ENCODE results near the gene STK32C. TPM values are rescaled to one million over a fixed set of nuclear protein-coding genes. Genes with fewer than 3 reads are reported as not detected.
A peak's percentile ranks its signal among the peaks of the same experiment; 100 is the strongest.

The STK32C gene
- total and polyA plus RNA-seq, 8 donors, result 3.3 to 13.2 (median 5.2) TPM

DNA sequence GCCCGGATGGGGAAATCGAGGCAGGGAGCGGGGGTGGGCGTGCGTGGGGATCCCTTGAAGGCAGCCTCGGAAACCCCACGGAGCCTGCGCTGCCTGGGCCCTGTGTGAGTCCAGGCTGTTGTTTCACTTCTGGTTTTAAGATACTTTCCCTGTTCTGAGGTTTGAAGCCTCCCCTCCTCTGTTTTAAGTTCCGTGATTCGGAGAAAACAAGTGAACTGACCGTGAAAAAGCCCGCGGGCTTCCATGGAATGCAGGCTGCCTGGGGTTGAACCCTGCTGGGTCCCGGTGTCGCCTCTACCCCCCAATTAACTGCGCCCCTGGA lies 24.6 kb upstream of the STK32C start:
- peak overlapping the region; percentile 63 to 90 (median 75) for H3K4me3 ChIP-seq

DNA sequence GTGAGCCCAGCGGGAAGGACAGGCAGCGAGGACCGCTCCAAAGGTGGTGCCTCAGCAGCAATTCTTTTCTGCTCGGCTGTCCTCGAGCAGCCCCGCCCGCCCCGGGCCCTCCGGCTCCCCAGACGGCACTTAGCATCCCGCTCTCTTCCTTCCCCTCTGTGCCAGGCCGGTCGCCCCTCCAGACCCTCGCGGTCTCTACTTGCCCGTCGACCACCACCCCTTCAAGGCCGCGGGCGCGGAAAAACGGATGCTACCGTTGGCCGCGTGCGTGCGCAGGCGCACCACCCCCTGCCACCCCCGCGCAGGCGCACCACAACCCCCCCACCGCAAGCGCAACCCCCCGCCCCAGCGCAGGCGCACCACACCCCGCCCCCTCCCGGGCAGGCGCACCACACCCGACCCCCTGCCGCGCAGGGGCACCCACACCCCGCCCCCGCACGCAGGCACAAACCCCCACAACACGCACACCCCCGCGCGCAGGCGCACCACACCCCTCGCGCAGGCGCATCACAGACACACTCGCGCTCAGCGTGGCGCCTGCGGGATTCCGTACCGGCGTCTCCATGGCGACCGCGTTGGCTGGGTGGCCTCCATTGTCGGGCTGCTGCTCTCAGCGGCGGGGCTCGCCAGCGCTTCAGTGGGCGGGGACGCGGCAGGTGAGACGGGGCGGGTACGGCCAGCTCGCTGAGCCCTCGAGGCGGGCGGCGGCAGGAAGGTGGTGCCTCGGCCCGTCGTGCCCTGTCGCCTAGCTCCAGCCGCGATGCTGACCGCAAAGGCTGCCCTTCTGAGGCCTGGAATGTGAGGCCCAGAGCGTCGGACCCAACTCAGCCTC lies 24.1 kb upstream of the STK32C start, which contains the start of gene LRRC27:
TSS of gene LRRC27 (plus strand) at position 593 of the 832 bp plus-strand sequence. CDS start 1,332 bp downstream, outside the sequence.
- Histone ChIP-seq H3K4me1 (peaks cover 0 to 9% (median 0%) of the 10 kb centered on the region in 3 donors), H3K27me3 (no peaks in the 10 kb centered on the region), H3K9me3 (no peaks in the 10 kb centered on the region), H3K27ac (peak within 1 kb of the TSS; percentile 23 to 72 (median 58)), H3K4me3 (peak within 1 kb of the TSS; percentile 63 to 90 (median 75)), H3K36me3 (no peaks in the 10 kb centered on the region)
- peak; percentile 98 to 100 (median 100) for DNase-seq
- intact Hi-C loops (cut with DNase I), result no loop called here
- peak; percentile 92 to 97 (median 96) for ATAC-seq
- TF ChIP-seq, protein P1, sequence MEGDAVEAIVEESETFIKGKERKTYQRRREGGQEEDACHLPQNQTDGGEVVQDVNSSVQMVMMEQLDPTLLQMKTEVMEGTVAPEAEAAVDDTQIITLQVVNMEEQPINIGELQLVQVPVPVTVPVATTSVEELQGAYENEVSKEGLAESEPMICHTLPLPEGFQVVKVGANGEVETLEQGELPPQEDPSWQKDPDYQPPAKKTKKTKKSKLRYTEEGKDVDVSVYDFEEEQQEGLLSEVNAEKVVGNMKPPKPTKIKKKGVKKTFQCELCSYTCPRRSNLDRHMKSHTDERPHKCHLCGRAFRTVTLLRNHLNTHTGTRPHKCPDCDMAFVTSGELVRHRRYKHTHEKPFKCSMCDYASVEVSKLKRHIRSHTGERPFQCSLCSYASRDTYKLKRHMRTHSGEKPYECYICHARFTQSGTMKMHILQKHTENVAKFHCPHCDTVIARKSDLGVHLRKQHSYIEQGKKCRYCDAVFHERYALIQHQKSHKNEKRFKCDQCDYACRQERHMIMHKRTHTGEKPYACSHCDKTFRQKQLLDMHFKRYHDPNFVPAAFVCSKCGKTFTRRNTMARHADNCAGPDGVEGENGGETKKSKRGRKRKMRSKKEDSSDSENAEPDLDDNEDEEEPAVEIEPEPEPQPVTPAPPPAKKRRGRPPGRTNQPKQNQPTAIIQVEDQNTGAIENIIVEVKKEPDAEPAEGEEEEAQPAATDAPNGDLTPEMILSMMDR (IDR thresholded peaks at IDR 0.05), result no peak
- 0 to 1% methylated on average over 48 to 88 of the region's 89 CpGs for WGBS, 2 donors
- FAIRE-seq, result no peak

More for the DNA sequence above, 24.6 kb upstream of the STK32C start:
- ATAC-seq (peak in 2 of 4 donors; percentile 10 to 13), FAIRE-seq (no peak), DNase-seq (no peak)
- H3K9me3 ChIP-seq, result no peaks in the 10 kb centered on the region
- intact Hi-C loops (cut with DNase I), result no loop called here
- TF ChIP-seq, protein P1 (IDR thresholded peaks at IDR 0.05), result no peak
- H3K4me1 ChIP-seq, result peaks cover 0 to 9% (median 0%) of the 10 kb centered on the region in 3 donors
- no peaks in the 10 kb centered on the region for H3K27me3 ChIP-seq
- peak overlapping the region; percentile 10 to 68 (median 55) for H3K27ac ChIP-seq
- WGBS, 2 donors, result 4 to 7% methylated on average over 16 of the region's 16 CpGs
- no peaks in the 10 kb centered on the region for H3K36me3 ChIP-seq

- Histone ChIP-seq H3K4me1 (peaks cover 0 to 9% (median 0%) of the 10 kb centered on the region in 3 donors), H3K27me3 (no peaks in the 10 kb centered on the region), H3K9me3 (no peaks in the 10 kb centered on the region), H3K27ac (no peak overlapping the region), H3K4me3 (peak overlapping the region in 1 of 4 donors; percentile 17), H3K36me3 (no peaks in the 10 kb centered on the region)
- ATAC-seq, result no peak
- 95 to 96% methylated on average over 8 of the region's 8 CpGs for WGBS, 2 donors
- no peak for DNase-seq
- FAIRE-seq, result no peak
- TF ChIP-seq, protein P1 (IDR thresholded peaks at IDR 0.05), result no peak
- intact Hi-C loops (cut with DNase I), result no loop called here
These were observed 22.7 kb upstream of the STK32C start for GRCh38 chr10:132330486-132330833.

DNA sequence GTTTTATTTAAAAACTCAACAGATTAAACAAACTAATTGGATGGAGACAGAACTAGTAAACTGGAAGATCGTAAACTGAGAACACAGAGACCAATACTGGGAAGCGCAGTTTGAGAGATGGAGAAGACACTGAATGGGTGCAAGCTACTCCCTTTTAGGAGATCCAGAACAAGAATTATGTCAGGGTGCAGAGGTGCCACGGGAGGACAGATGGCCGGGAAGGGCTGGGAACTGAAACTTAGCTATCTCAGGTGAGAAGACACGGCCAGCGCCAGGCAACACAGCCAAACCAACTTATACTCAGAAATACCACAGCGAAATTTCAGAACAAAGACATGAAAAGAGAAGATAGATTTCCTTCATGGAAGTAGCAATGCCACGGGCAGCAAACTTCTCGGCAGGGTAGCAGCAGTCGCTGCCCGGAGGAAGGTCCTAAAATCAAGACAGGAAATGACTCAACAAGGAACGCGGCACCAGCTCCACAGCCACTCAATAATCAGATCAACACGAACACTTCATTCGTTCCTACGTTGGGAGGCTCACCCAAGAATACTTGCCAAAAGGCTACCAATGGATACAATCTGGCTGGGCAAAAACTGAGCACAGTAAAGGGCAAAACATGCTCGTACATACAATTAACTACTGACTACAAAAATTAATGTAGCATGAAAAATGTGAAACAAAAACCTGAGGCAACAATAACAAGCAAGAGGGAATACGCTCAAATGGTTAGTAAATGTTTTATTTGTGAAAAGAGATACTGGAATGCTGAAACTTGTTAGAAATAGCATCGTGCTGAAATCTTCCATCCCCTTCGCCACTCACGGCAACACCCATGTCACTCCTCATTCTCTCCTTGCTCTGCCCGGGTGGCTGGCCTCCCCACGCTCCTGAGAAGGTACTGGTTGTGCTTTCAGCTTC lies 22.1 kb upstream of the STK32C start:
- DNase-seq (no peak), FAIRE-seq (no peak), ATAC-seq (no peak)
- no peak overlapping the region for H3K27ac ChIP-seq
- WGBS, 2 donors, result 81 to 82% methylated on average over 23 of the region's 23 CpGs
- intact Hi-C loops (cut with DNase I), result no loop called here
- H3K27me3 ChIP-seq, result no peaks in the 10 kb centered on the region
- no peaks in the 10 kb centered on the region for H3K36me3 ChIP-seq
- peaks cover 0 to 9% (median 0%) of the 10 kb centered on the region in 3 donors for H3K4me1 ChIP-seq
- H3K4me3 ChIP-seq, result peak overlapping the region in 1 of 4 donors; percentile 17
- TF ChIP-seq, protein P1 (IDR thresholded peaks at IDR 0.05), result no peak
- H3K9me3 ChIP-seq, result no peaks in the 10 kb centered on the region

Measured in pancreas (tissue), 10 donors.